Measurements from ENCODE around the gene NPY5R.

NPY5R gene

GRCh38 chr4:163343604-163344146 is at the start of gene NPY5R:
Gene NPY5R, plus strand, starts transcription at chr4:163343892. Its CDS starts 6,382 bp downstream, at chr4:163350274.
- no peak for DNase-seq (ENCODE audit: low spot score)

- no peak for DNase-seq (ENCODE audit: low spot score)
These were observed 48.6 kb upstream of the NPY5R start for GRCh38 chr4:163295138-163295537.

- DNase-seq (ENCODE audit: low spot score): no peak
These were observed 43.2 kb upstream of the NPY5R start for GRCh38 chr4:163300445-163300844.

- no peak for DNase-seq (ENCODE audit: low spot score)
These were observed 40.6 kb upstream of the NPY5R start for GRCh38 chr4:163303069-163303468.

- no peak for DNase-seq (ENCODE audit: low spot score)
These were observed 34.2 kb upstream of the NPY5R start for GRCh38 chr4:163309466-163309865.

GRCh38 chr4:163317110-163317509 is 26.6 kb upstream of the NPY5R start:
- no peak for DNase-seq (ENCODE audit: low spot score)

GRCh38 chr4:163330916-163331628 is 12.6 kb upstream of the NPY5R start:
- DNase-seq (ENCODE audit: low spot score): no peak

GRCh38 chr4:163331629-163332376 is 11.9 kb upstream of the NPY5R start:
- DNase-seq (ENCODE audit: low spot score): no peak

GRCh38 chr4:163332526-163333406 is 10.9 kb upstream of the NPY5R start, which contains the start of gene NPY1R:
Gene NPY1R, minus strand, starts transcription at chr4:163332596. Its CDS starts 6,042 bp downstream, at chr4:163326554.
- peak; percentile 75 for DNase-seq (ENCODE audit: low spot score)

- no peak for DNase-seq (ENCODE audit: low spot score)
These were observed 8.3 kb upstream of the NPY5R start for GRCh38 chr4:163335384-163335783.

GRCh38 chr4:163344147-163345125 is 744 bp downstream of the NPY5R start:
- DNase-seq (ENCODE audit: low spot score): no peak

GRCh38 chr4:163350672-163351071 is 7.0 kb downstream of the NPY5R start:
- no peak for DNase-seq (ENCODE audit: low spot score)

- DNase-seq (ENCODE audit: low spot score): no peak
These were observed 9.4 kb downstream of the NPY5R start for GRCh38 chr4:163353054-163353453.

GRCh38 chr4:163356104-163356503 is 12.4 kb downstream of the NPY5R start:
- no peak for DNase-seq (ENCODE audit: low spot score)

GRCh38 chr4:163367651-163368050 is 24.0 kb downstream of the NPY5R start:
- no peak for DNase-seq (ENCODE audit: low spot score)

GRCh38 chr4:163372029-163372428 is 28.3 kb downstream of the NPY5R start:
- DNase-seq (ENCODE audit: low spot score): no peak

GRCh38 chr4:163378661-163379060 is 35.0 kb downstream of the NPY5R start:
- DNase-seq (ENCODE audit: low spot score): no peak

GRCh38 chr4:163380703-163381102 is 37.0 kb downstream of the NPY5R start:
- no peak for DNase-seq (ENCODE audit: low spot score)

GRCh38 chr4:163382178-163382869 is 38.6 kb downstream of the NPY5R start:
- DNase-seq (ENCODE audit: low spot score): no peak

- DNase-seq (ENCODE audit: low spot score): no peak
These were observed 40.7 kb downstream of the NPY5R start for GRCh38 chr4:163384434-163384833.
